GM19193 (cell line): ENCODE data around the gene CCDC141.

Experiments used
- POLR2A ChIP-seq: IDR thresholded peaks from 4 replicates; pipeline ENCODE4 v1.6.1; 2011; ENCODE audit not compliant: insufficient read depth, insufficient read length; ENCODE audit errors: extremely low read depth

The CCDC141 gene

DNA sequence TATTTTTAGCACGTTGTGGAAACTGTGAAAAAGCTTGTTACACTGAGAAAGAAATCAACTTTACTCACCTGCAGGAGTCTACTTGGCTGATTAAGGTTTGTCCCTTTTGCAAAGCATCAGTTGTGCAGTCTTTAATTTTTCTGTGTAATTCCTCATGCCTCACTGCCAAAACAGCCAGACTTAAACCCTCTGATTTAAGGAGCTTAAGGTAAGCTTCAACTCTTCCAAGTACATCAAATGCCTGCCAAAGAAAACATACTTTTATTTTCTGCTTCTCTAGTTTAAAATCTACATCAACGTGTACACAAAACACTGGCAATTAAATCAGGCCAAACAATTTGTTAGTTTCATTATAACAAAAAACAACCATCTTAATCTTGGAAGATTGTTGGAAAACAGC lies 144.7 kb downstream of the CCDC141 start:
- no peak for TF ChIP-seq POLR2A

DNA sequence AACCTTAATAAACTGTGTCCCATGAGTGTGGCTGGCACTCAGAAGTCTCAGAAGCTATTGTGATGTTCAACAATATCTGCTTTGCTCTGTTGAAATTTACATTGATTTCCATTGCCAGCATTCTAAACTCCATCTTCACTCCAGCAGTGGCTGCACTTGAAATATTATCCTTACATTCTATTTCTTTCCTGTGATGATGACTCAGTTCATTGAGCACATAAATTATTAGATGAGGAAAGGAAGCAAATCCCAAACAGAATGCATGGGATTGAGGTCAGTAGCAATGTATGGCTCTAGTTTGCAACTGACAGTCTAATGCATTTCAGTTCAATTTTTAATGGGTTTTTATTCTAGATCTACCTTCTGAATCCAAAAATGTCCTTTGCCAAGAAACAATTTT lies 150.3 kb downstream of the CCDC141 start:
- no peak for TF ChIP-seq POLR2A

DNA sequence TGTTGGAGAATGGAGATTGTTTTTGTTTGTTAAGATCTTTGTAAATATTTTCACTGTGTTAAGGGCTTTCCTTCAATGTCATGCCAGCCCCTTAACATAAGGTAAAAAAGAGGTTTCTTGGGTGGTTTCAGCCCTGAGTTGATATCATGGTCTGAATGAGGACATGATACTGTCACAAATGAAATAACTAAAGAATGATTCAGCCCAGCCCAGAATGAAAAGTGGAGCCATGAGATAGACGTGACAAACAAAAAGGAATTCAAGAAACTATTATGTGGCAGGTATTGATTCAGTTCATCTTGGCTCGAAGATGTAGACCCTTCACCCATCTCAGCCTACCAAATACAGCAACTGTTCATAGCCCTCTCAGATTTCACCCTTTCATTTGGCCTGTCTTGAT lies 154.1 kb downstream of the CCDC141 start:
- TF ChIP-seq POLR2A = no peak

DNA sequence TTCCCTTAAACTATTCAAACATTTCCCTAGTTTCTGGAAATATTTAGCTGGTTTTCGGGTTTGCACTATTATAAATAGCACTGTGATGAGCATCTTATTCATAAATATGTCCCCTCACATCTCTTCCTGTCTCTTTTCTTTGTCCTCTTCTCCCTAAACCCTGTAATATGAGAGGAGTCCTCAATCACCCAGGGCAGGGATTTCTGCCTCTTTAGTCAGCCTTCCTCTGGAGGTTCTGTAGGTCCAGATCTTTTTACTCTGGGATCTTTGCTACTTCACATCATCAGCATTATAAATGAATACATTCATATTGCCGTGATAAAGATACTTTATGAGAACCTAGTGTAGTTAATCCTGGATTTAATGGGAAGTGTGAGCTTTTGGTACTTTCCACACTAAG lies 154.8 kb downstream of the CCDC141 start:
- no peak for TF ChIP-seq POLR2A

DNA sequence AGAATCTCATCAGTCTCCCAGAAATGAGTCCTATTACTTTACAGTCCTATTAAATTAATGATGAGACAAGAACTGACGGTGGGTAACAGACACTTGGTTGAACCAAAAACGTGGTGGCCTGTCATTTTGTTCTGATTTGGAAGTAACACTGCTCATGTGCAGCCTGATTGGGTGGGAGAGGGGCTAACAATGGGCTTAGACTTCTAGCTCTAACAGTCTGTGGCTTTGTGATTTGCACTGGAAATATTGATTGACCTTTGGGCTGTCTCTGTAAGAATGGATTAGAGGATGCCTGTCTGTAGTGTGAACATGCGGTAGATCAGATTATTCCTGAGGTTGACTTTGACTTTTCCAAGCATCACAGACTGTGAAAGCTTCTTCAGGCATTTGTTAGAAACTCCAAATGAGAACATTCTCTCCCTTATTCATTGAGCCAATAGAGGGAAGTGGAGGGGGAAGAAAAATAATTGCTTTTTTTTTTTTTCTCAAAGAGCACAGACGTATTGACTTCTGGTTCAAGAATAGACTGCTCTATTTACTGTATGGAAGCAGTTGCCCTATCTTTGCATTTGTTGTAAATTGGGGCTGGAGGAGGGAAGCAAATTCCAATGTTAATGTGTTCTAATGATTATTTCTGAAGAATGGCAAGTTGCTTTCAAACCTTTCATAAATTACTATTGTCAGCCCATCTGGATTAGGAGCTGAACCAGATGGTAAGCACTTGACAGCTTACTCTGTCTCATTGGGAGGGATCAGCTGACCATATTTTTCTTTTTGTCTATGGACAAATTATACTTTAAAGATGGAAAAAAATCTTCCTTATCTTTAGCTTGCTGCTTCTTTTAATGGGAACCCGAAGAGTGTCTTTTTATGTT lies 156.9 kb downstream of the CCDC141 start:
- no peak for TF ChIP-seq POLR2A

DNA sequence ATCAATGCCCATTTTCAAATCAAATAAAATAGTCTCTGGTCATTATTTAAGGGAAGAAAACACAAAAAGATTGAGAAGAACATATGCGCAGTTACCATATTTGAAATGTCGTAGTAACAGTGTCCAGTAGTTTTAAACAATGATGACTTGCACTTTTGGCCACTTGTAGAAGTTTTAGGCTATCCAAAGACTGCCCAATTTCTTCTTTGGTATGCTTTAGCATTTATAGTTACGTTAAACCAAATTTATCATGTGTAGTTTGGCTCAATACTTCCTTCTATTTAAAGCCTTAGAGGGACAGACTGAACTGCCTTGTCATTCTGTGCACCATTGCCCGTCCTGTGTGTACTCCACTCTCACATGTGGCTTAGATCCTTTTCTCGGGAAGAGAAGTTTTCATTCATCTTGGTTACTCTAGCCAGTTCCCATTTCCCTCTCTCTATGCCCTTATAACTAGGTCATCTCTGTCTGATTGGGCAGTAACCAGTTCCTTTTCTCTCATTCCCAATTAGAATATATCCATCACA lies 157.9 kb downstream of the CCDC141 start:
- no peak for TF ChIP-seq POLR2A

DNA sequence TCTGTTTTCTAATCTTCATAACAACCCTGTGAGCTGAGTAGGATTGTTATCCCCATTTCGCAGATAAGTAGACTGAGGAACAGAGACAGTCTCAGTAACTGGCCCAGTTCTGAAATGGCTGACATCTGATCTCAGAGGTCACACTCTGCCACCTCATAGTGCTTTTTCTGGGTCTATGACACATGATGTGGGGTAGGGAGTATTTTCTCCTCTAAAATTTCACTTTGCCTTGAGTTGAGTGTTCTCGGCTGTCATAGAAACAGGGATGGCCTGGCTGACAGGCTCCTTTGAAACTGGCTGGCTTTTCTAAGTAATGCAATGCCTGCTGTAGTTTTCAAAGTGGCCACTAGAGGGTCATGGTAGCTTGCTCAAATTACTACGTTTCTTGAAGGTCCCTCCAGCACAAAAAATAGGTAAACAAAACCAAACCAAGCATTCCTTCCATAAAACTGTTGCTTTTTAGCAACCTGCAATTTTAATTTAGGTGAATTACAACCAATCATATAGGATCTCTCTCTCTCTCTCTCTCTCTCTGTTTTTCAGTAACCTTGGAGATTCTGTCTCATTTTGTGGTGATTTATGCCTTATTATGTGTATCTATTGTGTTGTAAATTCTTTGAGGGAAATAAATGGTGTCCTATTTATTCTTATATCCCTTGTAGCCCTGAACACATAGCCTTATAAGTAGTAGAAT lies 158.5 kb downstream of the CCDC141 start:
- TF ChIP-seq POLR2A = no peak

DNA sequence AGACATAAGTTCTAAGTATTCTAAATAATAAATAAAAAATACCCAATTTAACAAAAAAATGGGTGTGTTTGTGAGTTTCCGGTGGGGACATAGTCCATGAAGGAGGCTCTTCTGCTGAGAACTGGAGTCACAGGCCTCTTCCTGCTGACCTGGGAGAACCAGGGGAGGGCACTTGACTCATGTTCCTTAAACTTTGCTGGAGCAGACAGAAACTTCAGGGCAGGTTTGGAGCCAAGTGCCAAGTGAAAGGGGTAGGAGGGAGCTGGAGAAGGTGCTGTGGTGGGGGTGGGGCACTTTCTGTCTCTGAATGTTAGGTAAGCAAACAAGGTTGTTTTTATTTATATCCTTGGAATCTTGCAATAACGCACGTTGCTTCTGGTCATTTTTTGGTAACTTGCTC lies 163.9 kb downstream of the CCDC141 start:
- TF ChIP-seq POLR2A = no peak

DNA sequence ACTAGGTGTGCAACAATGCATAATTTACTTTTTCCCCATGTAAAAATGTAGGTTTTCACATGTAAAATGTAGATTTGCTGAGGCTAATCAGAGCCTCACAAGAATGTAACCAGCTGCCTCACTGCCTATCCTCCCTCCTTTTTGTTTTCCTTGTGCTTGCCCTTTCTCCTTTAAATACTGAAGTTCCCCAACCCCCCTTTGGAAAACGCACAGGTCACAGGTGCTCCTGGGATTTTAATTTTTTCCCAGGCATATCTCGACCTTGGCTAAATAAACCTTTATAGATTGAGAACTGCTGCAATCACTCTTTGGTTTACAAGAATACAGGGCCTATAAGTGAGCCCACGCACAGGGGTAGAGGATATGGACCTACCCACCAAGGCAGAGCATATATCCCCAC lies 165.5 kb downstream of the CCDC141 start:
- no peak for TF ChIP-seq POLR2A

DNA sequence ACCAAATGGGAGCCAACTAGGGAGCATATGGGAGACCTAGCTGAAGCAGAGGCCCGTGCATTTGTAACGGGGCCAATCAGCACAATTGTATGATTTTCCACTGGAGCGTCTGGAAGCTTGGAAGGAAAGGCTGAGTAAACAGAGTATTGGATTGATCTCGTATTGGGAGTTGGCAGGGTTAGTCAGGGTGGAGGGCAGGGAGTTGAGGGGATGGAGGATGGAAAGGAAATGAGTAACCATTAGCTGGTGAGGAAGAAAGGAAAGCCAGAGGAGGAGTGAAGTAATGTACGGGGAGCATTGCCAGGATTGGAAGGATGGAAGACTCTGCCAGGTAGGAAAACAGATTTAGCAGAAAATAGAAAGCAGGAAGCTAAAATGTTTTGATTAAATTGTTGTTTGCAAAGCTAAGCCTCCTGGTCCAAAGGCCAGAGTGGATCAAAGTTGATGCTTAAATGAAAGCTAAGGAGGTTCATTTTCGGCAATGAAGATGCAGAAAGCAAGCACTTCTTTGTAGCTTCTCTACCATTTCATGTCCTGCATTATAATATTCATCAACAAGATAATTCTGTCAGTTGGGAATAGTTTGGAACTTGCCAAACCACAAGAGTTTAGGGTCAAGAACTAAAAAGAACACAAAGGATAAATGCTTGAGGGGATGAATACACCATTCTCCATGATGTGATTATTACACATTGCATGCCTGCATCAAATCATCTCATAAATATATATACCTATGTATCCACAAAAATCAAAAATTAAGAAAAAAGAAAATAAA lies 167.1 kb downstream of the CCDC141 start:
- no peak for TF ChIP-seq POLR2A

DNA sequence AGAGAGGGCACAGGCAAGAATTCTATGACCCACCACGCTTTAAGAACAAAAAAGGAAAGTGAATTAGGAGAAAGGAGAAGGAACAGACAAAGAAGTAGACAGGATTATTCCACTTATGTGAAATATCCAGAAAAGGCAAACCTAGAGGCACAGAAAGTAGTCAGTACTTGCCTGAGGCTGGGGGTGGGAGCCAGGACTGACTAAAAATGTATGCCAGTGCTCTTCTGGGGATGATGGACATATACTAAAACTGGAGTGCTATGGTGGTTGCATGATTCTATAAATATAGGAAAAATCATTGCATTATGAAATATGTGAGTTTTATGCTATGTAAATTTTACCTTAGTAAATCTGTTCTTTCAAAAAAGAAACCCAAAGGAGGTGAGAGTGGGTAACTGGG lies 168.9 kb downstream of the CCDC141 start:
- TF ChIP-seq POLR2A = no peak

DNA sequence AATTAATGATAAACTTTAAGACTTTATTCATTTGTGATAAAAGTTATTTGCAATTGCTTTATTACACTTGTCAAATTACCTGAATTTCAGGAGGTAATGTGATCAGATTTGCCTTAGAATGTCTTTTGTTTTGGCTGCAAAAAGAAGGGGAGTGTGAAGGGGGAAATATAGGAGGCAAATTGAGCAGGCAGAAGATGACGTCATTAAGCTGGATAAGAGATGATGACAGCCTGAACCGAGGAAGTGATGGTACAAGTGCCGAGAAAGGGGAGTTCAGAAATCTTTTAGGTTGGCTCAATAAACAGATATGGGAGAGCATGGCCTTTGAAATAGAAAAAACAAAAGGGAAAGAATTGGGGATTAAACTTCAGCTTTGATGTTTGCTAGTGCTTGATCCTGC lies 169.7 kb downstream of the CCDC141 start:
- TF ChIP-seq POLR2A = no peak

DNA sequence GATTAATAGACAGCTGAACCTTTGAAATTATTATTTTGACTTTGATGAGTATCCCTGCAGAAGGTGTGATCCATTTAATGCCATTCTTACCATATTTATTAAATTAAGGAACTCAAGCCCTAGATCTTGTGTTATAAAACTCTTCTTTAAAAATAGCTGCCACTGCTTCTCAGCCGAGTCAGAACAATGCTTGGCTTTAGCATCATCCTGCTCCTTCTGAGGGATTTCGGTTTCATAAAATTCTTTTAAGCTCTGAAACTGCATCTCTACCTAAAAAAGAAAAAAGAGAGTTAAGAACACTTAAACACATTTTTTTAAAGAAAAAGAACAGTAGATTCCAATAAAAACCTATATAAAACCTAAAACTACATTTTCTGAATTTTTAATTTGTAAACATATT lies 172.1 kb downstream of the CCDC141 start:
- TF ChIP-seq POLR2A = no peak

DNA sequence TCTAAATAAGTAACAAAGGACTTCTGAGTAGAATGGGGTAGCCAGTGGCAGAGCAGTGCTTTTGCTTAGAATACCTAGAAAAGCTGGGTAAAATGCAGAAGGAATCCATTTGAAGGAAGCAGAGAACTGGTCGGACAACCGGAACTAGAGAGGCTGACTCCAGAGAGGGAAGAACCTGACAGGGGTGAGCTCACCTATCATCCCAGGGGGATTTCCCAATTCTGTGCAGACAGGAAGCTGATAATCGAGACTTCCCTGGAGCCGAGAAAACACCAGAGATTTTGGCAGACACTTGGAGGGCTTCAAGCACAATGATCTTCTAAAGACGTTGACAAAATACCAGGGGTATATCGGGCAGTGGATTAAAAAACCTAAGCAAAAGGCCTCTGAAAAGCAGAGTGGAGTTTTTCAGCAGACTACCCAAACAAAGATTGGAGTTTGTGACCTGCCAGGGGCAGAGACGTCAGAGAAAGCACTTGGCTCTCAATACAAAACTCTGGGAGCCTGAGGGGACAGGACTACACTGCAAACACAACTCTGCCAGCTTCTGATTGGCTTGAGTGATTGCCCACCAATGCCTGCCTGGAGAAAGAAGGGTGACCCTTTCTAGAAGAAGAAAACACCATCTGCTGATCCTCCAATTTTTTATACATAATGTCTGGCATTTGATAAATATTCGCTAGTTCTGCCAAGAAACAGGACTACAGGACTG lies 175.3 kb downstream of the CCDC141 start:
- no peak for TF ChIP-seq POLR2A

DNA sequence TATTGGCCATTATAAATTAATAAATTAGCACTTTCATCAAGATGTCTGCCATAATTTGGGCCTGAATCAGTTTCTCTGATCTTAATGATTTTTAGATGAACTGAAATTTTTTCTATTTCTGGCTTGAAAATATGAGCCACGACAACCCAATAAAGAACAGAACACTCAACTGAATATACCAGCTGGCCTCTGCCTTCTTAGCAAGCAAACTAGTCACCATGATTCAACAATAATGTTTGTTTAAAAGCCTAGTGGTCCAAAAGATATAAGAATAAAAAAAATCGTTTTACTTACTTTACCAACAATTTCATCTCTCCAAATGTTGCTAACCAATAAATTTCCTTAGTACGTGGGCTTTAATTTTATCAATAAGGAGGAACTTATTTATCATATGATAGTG lies 176.0 kb downstream of the CCDC141 start:
- no peak for TF ChIP-seq POLR2A
